GM10248 (cell line): ENCODE results near the gene LDHAL6B.
A peak's percentile ranks its signal among the peaks of the same experiment; 100 is the strongest.
"Not testable (repeated sequence)": the region's sequence is repeated elsewhere in the genome, so short reads cannot be mapped to it uniquely, and the experiment has no call there.

ENCODE experiments used
- CTCF ChIA-PET: fragments of 300-600 bp; sonication (Branson Sonifier 250); formaldehyde crosslinking; extraction: SDS; loops from one replicate; lab custom pipeline; 2021; ENCODE audit warnings: antibody characterized with exemption; lab: Yijun Ruan, JAX
- POLR2A ChIA-PET: fragments of 350-650 bp; sonication (Branson Sonifier 250); formaldehyde crosslinking; extraction: SDS; loops from one replicate; lab custom pipeline; 2020; ENCODE audit warnings: antibody characterized with exemption; lab: Yijun Ruan, JAX
- DNase-seq: peaks from one replicate; pipeline ENCODE4 v3.0.0; 2012; ENCODE audit errors: extremely low spot score
- TF ChIP-seq, protein P1 (sequence below): IDR thresholded peaks from 2 replicates; pipeline ENCODE4 v1.5.1; 2012; ENCODE audit warnings: mild to moderate bottlenecking, low read depth; ENCODE audit errors: extremely low read depth, missing control alignments, control extremely low read depth

The LDHAL6B gene

GRCh38 chr15:59206623-59207183 lies at the start of gene LDHAL6B:
TSS of gene LDHAL6B (plus strand) at chr15:59206843. CDS start at chr15:59206941, 98 bp downstream.
- TF ChIP-seq, protein P1, sequence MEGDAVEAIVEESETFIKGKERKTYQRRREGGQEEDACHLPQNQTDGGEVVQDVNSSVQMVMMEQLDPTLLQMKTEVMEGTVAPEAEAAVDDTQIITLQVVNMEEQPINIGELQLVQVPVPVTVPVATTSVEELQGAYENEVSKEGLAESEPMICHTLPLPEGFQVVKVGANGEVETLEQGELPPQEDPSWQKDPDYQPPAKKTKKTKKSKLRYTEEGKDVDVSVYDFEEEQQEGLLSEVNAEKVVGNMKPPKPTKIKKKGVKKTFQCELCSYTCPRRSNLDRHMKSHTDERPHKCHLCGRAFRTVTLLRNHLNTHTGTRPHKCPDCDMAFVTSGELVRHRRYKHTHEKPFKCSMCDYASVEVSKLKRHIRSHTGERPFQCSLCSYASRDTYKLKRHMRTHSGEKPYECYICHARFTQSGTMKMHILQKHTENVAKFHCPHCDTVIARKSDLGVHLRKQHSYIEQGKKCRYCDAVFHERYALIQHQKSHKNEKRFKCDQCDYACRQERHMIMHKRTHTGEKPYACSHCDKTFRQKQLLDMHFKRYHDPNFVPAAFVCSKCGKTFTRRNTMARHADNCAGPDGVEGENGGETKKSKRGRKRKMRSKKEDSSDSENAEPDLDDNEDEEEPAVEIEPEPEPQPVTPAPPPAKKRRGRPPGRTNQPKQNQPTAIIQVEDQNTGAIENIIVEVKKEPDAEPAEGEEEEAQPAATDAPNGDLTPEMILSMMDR = no peak
- CTCF ChIA-PET = interaction anchor here (1.2 to 1.5 kb wide), 2 partner anchors 13 to 16 kb away, joined by 3 to 4 read pairs; no protein-coding TSS in a partner anchor
- POLR2A ChIA-PET = no interaction called here
- DNase-seq = no peak

DNA sequence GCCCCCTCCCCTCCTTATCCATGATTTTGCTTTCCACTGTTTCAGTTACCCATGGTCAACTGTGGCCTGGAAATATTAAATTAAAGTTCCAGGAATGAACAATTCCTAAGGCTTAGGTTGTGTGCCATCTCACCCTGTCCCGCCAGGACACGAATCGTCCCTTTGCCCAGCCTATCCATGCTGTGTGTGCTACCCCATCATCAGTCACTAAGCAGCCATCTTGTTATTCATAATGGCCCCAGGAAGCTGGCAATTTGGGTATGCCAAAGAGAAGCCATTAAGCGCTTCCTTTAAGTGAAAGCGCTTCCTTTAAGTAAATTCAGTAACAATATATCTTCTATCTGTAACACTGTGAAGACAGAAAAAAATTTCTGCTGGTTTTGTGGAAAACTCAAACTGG lies 49.2 kb upstream of the LDHAL6B start:
- CTCF ChIA-PET = interaction anchor here (1.3 kb wide), 1 partner anchor 19 kb away, joined by 3 read pairs; no protein-coding TSS in a partner anchor
- TF ChIP-seq, protein P1 = no peak
- DNase-seq = no peak
- POLR2A ChIA-PET = no interaction called here

DNA sequence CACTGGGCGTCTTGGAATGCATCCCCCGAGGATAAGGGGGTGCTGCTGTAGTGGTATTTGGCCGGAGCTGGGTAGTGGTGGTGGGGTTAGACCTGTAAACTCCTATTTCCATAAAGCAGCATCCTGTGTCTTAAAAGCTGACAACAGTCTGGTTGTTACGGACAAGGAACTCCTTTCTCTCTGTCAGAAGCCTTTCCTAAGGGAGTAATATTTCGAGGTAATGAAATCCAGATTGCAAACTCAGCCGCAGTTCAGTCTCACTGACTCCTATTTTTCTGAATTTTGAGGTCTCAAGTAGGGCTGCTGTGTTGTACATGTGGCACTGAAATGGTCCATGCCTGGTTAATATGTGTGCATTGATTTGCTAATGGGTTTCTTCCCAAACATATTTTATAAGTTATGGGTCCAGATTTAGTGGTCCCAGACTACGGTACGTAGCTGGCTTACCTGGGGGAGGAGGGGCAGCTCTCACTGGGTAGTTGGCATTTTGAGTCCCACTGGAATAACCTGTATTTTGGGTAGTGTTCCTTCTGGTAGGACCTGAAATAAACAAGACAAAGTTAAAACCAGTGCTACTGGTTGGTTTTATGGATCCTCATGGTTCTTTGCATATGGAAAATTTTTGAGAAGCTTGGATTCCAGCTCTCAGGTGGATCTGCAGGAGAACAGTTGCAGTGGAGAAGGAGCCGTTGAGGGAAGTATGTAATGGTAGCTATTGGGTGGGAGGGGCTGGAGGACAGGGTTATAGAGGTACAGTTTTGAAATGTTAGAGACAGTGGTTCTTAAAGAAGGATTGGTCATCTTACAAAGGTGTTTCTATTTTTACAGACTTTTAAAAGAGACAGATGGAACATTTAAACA lies 48.6 kb upstream of the LDHAL6B start:
- CTCF ChIA-PET = interaction anchor here (1.0 to 1.3 kb wide), 4 partner anchors 16 to 371 kb away, joined by 3 to 4 read pairs (median 3); no protein-coding TSS in a partner anchor
- POLR2A ChIA-PET = no interaction called here
- TF ChIP-seq, protein P1 = no peak
- no peak for DNase-seq

GRCh38 chr15:59158701-59159034 lies 48.0 kb upstream of the LDHAL6B start:
- ChIA-PET CTCF (interaction anchor here (1.0 to 1.2 kb wide), 3 partner anchors 15 to 370 kb away, joined by 3 to 4 read pairs (median 3); no protein-coding TSS in a partner anchor), POLR2A (no interaction called here)
- TF ChIP-seq, protein P1 = no peak
- DNase-seq = no peak

- ChIA-PET CTCF (interaction anchor here (1.0 kb wide), 1 partner anchor 370 kb away, joined by 3 read pairs; no protein-coding TSS in a partner anchor), POLR2A (no interaction called here)
- TF ChIP-seq, protein P1 = no peak
Measured at GRCh38 chr15:59159210-59159609, 47.4 kb upstream of the LDHAL6B start.

DNA sequence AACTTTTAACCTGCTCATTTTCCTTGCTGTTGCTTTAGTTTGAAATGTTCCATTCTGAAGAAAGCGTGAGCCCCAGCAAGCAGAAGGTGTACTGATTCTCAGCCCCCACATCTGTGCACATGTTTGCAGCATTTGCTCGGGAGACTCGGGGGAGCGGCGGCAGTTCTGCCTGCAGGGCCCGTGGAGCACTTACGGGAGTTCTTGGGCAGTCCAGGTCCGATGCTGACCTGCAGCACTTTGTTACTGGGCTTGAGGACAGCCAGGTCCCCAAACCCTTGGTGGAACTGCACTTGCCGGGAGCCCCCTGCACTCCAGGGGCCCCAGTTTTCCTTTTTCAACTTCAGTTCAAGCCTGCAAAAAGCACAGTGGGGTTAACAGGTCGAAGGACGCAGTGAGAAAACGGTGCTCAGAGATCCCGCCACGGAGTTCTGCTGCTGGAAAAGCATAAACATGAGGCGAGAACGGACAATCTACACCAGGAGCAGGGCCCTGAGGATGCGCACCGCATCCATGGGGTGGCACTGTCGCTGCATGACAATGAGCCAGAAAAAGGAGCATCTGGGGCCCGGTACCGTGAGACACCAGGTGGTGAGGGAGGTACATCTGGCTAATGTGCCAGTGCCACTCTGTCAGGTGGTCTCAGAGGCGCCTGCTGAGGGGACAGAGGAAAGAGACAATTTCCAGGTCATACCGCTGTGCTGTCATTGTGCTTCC lies 45.6 kb upstream of the LDHAL6B start:
- no peak for DNase-seq
- TF ChIP-seq, protein P1 = peak; percentile 39
- ChIA-PET CTCF (interaction anchor here (1.0 to 6.1 kb wide), 4 partner anchors 8 to 372 kb away, joined by 3 to 36 read pairs (median 4); no protein-coding TSS in a partner anchor), POLR2A (no interaction called here)

More at GRCh38 chr15:59159210-59159609, 47.4 kb upstream of the LDHAL6B start:
- DNase-seq = no peak

DNA sequence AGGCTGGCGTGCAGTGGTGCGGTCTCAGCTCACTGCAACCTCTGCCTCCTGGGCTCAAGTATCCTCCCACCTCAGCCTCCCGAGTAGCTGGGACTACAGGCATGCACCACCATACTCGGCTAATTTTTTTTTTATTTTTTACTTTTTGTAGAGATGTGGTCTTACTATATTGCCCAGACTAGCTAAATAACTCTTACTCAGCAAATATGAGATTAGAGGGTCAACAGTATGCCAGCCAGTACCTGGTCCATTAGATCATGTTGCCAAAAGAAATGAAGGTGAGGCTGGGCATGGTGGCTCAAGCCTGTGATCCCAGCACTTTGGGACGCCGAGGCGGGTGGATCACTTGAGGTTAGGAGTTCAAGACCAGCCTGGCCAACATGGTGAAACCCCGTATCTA lies 44.6 kb upstream of the LDHAL6B start:
- POLR2A ChIA-PET, DNase-seq: not testable (repeated sequence)
- CTCF ChIA-PET = interaction anchor here (0.8 to 6.1 kb wide), 7 partner anchors 8 to 371 kb away, joined by 3 to 36 read pairs (median 3); no protein-coding TSS in a partner anchor
